Panc1 (cell line): ENCODE data around the gene TMEM39B. TPM values are rescaled to one million over a fixed set of nuclear protein-coding genes. Genes with fewer than 3 reads are reported as not detected.

Experiments used
- ATAC-seq: fragments of 200-7000 bp; cut with Tn5 transposase; 2 replicates; pipeline ENCODE4 v1.9.1; 2020; ENCODE audit warnings: mild to moderate bottlenecking, moderate library complexity
- BruUV-seq: library from RNA; stranded (reverse); fragments of 400-500 nt; replicated peaks from 2 replicates; lab custom pipeline; 2021; lab: Mats Ljungman, UMichigan
- CTCF ChIA-PET: fragments of 300-600 bp; sonication (Branson Sonifier 250); formaldehyde crosslinking; loops from one replicate; lab custom pipeline; 2022; ENCODE audit warnings: antibody characterized with exemption; lab: Charles Lee
- POLR2A ChIA-PET: fragments of 300-600 bp; sonication (Branson Sonifier 250); formaldehyde crosslinking; loops from one replicate; lab custom pipeline; 2022; ENCODE audit warnings: antibody characterized with exemption; lab: Charles Lee
- DNase-seq: peaks from one replicate; pipeline ENCODE4 v3.0.0-alpha.2; 2010; ENCODE audit warnings: low read depth, low spot score
- H3K27ac ChIP-seq: 2 replicates; pipeline ENCODE4 v1.5.1; 2011; ENCODE audit warnings: mild to moderate bottlenecking, low read length, inconsistent platforms
- H3K27me3 ChIP-seq: fragments of 200-500 bp; sonication (Bioruptor generic); 2 replicates; pipeline ENCODE4 v1.6.0; 2014; ENCODE audit warnings: low read length, inconsistent platforms; ENCODE audit not compliant: control insufficient read depth, insufficient read depth
- H3K36me3 ChIP-seq: fragments of 200-500 bp; sonication (Bioruptor generic); 2 replicates; pipeline ENCODE4 v1.5.1; 2014; ENCODE audit warnings: inconsistent platforms, mild to moderate bottlenecking, low read length, moderate library complexity; ENCODE audit not compliant: control insufficient read depth, insufficient read depth
- H3K4me1 ChIP-seq: 2 replicates; pipeline ENCODE4 v1.5.1; 2011; ENCODE audit warnings: inconsistent platforms, mild to moderate bottlenecking, low read length, moderate library complexity; ENCODE audit not compliant: control insufficient read depth, insufficient read depth
- H3K4me3 ChIP-seq, 2 experiments: 2 replicates each; pipeline ENCODE4 v1.5.1; 2011 to 2012; ENCODE audit warnings: low read depth in 2 of 2, low read length in 2 of 2, mild to moderate bottlenecking in 2 of 2, inconsistent platforms in 1 of 2, moderate library complexity in 1 of 2
- H3K9me3 ChIP-seq: fragments of 200-500 bp; sonication (Bioruptor generic); 2 replicates; pipeline ENCODE4 v1.5.1; 2014; ENCODE audit warnings: low read depth, mild to moderate bottlenecking, inconsistent platforms, low read length, moderate library complexity; ENCODE audit not compliant: control insufficient read depth, insufficient read depth
- POLR2AphosphoS5 ChIP-seq: IDR thresholded peaks from 2 replicates; pipeline ENCODE4 v1.6.1; 2012; ENCODE audit warnings: mild to moderate bottlenecking, low read depth, low read length, moderate library complexity
- REST ChIP-seq, 2 experiments: IDR thresholded peaks; 2 replicates each; pipeline ENCODE4 v1.6.1; 2011 to 2012; ENCODE audit warnings: low read depth in 2 of 2, control low read depth in 1 of 2, low read length in 1 of 2, mild to moderate bottlenecking in 1 of 2, moderate library complexity in 1 of 2; ENCODE audit not compliant: insufficient read depth in 1 of 2
- SIN3A ChIP-seq: IDR thresholded peaks from 2 replicates; pipeline ENCODE4 v1.6.1; 2012; ENCODE audit warnings: low read depth, mild to moderate bottlenecking, low read length, moderate library complexity, borderline replicate concordance; ENCODE audit not compliant: insufficient read depth
- TCF7L2 ChIP-seq: IDR thresholded peaks from 2 replicates; pipeline ENCODE4 v1.6.1; 2011; ENCODE audit warnings: mild to moderate bottlenecking, low read depth, low read length, inconsistent platforms
- in situ Hi-C: cut with HindIII; loops from 2 replicates; pipeline ENCODE4 v1.10.0; 2016; ENCODE audit warnings: low sequenced_read_pairs, low pct_unique_long_range_greater_than_20kb
- intact Hi-C: fragments of 100-400 bp; cut with micrococcal nuclease; formaldehyde crosslinking; loops from one replicate; pipeline ENCODE4 v1.10.0; 2022; ENCODE audit not compliant: unreplicated experiment
- total RNA-seq: library from RNA; stranded (reverse); gene quantifications from one replicate; pipeline ENCODE4 v1.2.1, GENCODE V29; 2021; ENCODE audit not compliant: unreplicated experiment
- TF ChIP-seq, protein P1 (sequence below): fragments of 450-650 bp; IDR thresholded peaks from 2 replicates; pipeline ENCODE4 v1.5.1; 2017; ENCODE audit warnings: mild to moderate bottlenecking

TMEM39B gene
- total RNA-seq, 1 experiment from 2014 or later = 35.0 TPM

DNA sequence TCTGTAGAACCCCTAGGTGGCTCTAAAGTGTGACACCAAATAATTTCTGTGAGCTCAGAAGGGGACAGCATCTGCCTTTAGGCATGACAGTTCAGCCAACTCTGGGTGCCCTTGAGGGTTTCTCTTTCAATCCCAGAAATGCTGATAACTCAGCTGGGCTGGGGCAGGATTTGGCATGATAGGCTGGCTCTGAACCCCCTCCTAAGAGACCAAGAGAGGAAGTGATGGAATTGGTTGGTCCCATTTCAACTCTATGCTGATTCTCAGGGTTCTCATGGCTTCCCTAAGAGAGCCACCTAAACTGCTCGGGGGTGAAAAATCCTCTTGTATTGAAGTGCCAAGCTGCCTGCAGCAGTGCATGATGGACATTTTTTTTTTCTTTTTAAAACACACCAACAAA lies 28.5 kb upstream of the TMEM39B start:
- Histone ChIP-seq H3K9me3 (no peaks in the 10 kb centered on the region), H3K4me3 (no peak overlapping the region), H3K36me3 (peaks cover 39% of the 10 kb centered on the region), H3K27ac (no peak overlapping the region), H3K27me3 (no peaks in the 10 kb centered on the region), H3K4me1 (no peaks in the 10 kb centered on the region)
- ChIA-PET POLR2A (interaction anchor here (0.6 kb wide), 1 partner anchor 339 kb away, joined by 5 read pairs; no protein-coding TSS in a partner anchor), CTCF (no interaction called here)
- ATAC-seq (no peak), DNase-seq (no peak)
- in situ Hi-C loops (no loop called here), intact Hi-C loops (no loop called here)
- no TSS peak for BruUV-seq
- TF ChIP-seq, protein P1, sequence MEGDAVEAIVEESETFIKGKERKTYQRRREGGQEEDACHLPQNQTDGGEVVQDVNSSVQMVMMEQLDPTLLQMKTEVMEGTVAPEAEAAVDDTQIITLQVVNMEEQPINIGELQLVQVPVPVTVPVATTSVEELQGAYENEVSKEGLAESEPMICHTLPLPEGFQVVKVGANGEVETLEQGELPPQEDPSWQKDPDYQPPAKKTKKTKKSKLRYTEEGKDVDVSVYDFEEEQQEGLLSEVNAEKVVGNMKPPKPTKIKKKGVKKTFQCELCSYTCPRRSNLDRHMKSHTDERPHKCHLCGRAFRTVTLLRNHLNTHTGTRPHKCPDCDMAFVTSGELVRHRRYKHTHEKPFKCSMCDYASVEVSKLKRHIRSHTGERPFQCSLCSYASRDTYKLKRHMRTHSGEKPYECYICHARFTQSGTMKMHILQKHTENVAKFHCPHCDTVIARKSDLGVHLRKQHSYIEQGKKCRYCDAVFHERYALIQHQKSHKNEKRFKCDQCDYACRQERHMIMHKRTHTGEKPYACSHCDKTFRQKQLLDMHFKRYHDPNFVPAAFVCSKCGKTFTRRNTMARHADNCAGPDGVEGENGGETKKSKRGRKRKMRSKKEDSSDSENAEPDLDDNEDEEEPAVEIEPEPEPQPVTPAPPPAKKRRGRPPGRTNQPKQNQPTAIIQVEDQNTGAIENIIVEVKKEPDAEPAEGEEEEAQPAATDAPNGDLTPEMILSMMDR = no peak

DNA sequence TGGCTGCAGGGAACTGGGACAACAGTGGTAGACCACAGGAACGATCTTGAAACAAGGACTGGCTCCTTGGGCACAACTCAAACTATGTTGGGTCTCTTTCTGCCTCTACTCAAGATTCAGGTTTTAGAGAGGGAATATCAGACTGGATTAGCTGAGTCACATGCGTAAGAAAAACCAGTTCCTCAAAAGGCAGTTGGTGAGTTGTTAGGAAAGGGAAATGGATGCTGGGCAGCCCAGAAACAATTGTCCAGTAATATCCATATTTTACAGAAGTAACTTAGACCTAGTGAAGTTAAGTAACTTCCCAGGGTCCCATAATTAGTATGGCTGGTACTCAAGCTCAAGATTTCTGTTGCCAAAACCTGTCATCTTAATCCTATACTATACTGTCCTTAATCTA lies 27.0 kb upstream of the TMEM39B start:
- Histone ChIP-seq H3K36me3 (peaks cover 27% of the 10 kb centered on the region), H3K4me1 (no peaks in the 10 kb centered on the region), H3K27ac (no peak overlapping the region), H3K4me3 (no peak overlapping the region), H3K27me3 (no peaks in the 10 kb centered on the region), H3K9me3 (no peaks in the 10 kb centered on the region)
- DNase-seq (no peak), ATAC-seq (0 out of 2 replicates have a peak, but pooled peaks have one; percentile 39)
- in situ Hi-C loops (no loop called here), intact Hi-C loops (no loop called here)
- POLR2A ChIA-PET = interaction anchor here (0.6 kb wide), 2 partner anchors 16 to 886 kb away, joined by 4 to 7 read pairs; no protein-coding TSS in a partner anchor
- CTCF ChIA-PET = interaction anchor here (0.5 kb wide), 2 partner anchors 89 to 140 kb away, joined by 3 read pairs; no protein-coding TSS in a partner anchor
- TF ChIP-seq REST (IDR thresholded peaks at IDR 0.05; ENCODE audit: insufficient read depth in 1 of 2, low read depth in 2 of 2, low read length in 1 of 2) (no peak), POLR2AphosphoS5 (no peak), TCF7L2 (no peak), SIN3A (no peak)
- TF ChIP-seq, protein P1 = no peak
- no TSS peak for BruUV-seq
